IMR-90 (cell line): ENCODE results near the gene LUC7L3. TPM values are rescaled to one million over a fixed set of nuclear protein-coding genes. Genes with fewer than 3 reads are reported as not detected.

ENCODE experiments used
- ATAC-seq: fragments of 200-7000 bp; cut with Tn5 transposase; 2 replicates; pipeline ENCODE4 v1.9.1; 2020; ENCODE audit warnings: low read depth, mild to moderate bottlenecking, moderate library complexity
- BruUV-seq: library from RNA; stranded (reverse); fragments of 400-500 nt; replicated peaks from 2 replicates; lab custom pipeline; 2021; lab: Mats Ljungman, UMichigan
- CTCF ChIA-PET: fragments of 300-600 bp; formaldehyde crosslinking; extraction: SDS; loops from one replicate; lab custom pipeline; 2021; ENCODE audit warnings: antibody characterized with exemption; lab: Yijun Ruan, JAX
- POLR2A ChIA-PET: fragments of 300-600 bp; sonication (Branson Sonifier 250); formaldehyde crosslinking; loops from one replicate; lab custom pipeline; 2022; ENCODE audit warnings: antibody characterized with exemption; ENCODE audit not compliant: unreplicated experiment; lab: Charles Lee
- DNase-seq: peaks from one replicate; pipeline ENCODE4 v3.0.0; 2013
- H2AFZ ChIP-seq: replicated peaks from 2 replicates; pipeline ENCODE3; 2013; ENCODE audit warnings: low read length, mild to moderate bottlenecking; ENCODE audit not compliant: poor library complexity
- H2AK5ac ChIP-seq: 2 replicates; pipeline ENCODE4 v1.6.1; 2013; ENCODE audit warnings: low read depth, low read length, inconsistent platforms
- H2AK9ac ChIP-seq: replicated peaks from 2 replicates; pipeline ENCODE3; 2013; ENCODE audit warnings: mild to moderate bottlenecking, low read depth, low read length, moderate library complexity; ENCODE audit not compliant: poor library complexity
- H2BK120ac ChIP-seq: 2 replicates; pipeline ENCODE4 v1.6.1; 2013; ENCODE audit warnings: low read depth, low read length, inconsistent platforms
- H2BK15ac ChIP-seq: 3 replicates; pipeline ENCODE4 v1.6.1; 2013; ENCODE audit warnings: low read depth, low read length, inconsistent platforms
- H2BK20ac ChIP-seq: 2 replicates; pipeline ENCODE4 v1.6.1; 2013; ENCODE audit warnings: low read depth, mild to moderate bottlenecking, inconsistent platforms, low read length, moderate library complexity
- H2BK5ac ChIP-seq: 2 replicates; pipeline ENCODE4 v1.6.1; 2013; ENCODE audit warnings: mild to moderate bottlenecking, low read depth, low read length, inconsistent platforms; ENCODE audit not compliant: poor library complexity, severe bottlenecking
- H3K14ac ChIP-seq: replicated peaks from 2 replicates; pipeline ENCODE4 v1.6.1; 2013; ENCODE audit warnings: low read depth, low read length, inconsistent platforms
- H3K18ac ChIP-seq: 2 replicates; pipeline ENCODE4 v1.6.1; 2013; ENCODE audit warnings: low read depth, low read length, control low read depth
- H3K23ac ChIP-seq: 2 replicates; pipeline ENCODE4 v1.6.1; 2013; ENCODE audit warnings: low read depth, low read length, inconsistent platforms
- H3K27ac ChIP-seq: 2 replicates; pipeline ENCODE4 v1.5.1; 2013; ENCODE audit warnings: mild to moderate bottlenecking, control low read depth, low read length; ENCODE audit not compliant: insufficient read depth
- H3K27me3 ChIP-seq: 2 replicates; pipeline ENCODE4 v1.6.1; 2013; ENCODE audit warnings: low read length; ENCODE audit not compliant: control insufficient read depth, insufficient read depth
- H3K36me3 ChIP-seq: 2 replicates; pipeline ENCODE4 v1.6.1; 2013; ENCODE audit warnings: low read length, mixed read lengths; ENCODE audit not compliant: control insufficient read depth, insufficient read depth
- H3K4ac ChIP-seq: 2 replicates; pipeline ENCODE4 v1.6.1; 2013; ENCODE audit warnings: low read depth, low read length, inconsistent platforms
- H3K4me1 ChIP-seq: 2 replicates; pipeline ENCODE4 v1.6.1; 2013; ENCODE audit warnings: low read length, mixed read lengths; ENCODE audit not compliant: control insufficient read depth, insufficient read depth
- H3K4me2 ChIP-seq: 2 replicates; pipeline ENCODE4 v1.6.1; 2013; ENCODE audit warnings: low read depth, mild to moderate bottlenecking, control low read depth, low read length, moderate library complexity
- H3K4me3 ChIP-seq: 2 replicates; pipeline ENCODE4 v1.5.1; 2013; ENCODE audit warnings: low read depth, mild to moderate bottlenecking, control low read depth, low read length, moderate library complexity; ENCODE audit not compliant: insufficient read depth
- H3K56ac ChIP-seq: 2 replicates; pipeline ENCODE4 v1.6.1; 2013; ENCODE audit warnings: low read length, inconsistent platforms; ENCODE audit not compliant: insufficient read depth; ENCODE audit errors: extremely low read depth
- H3K79me1 ChIP-seq, 2 experiments: 2 replicates each; pipeline ENCODE4 v1.6.1; 2013; ENCODE audit warnings: low read length in 2 of 2, inconsistent platforms in 1 of 2, low read depth in 1 of 2
- H3K9ac ChIP-seq: 2 replicates; pipeline ENCODE4 v1.6.1; 2013; ENCODE audit warnings: low read depth, low read length, control low read depth
- H3K9me1 ChIP-seq: 2 replicates; pipeline ENCODE4 v1.6.1; 2013; ENCODE audit warnings: low read length, inconsistent platforms; ENCODE audit not compliant: insufficient read depth
- H3K9me3 ChIP-seq: 2 replicates; pipeline ENCODE4 v1.6.1; 2013; ENCODE audit warnings: low read length; ENCODE audit not compliant: control insufficient read depth, insufficient read depth
- H4K20me1 ChIP-seq: 2 replicates; pipeline ENCODE4 v1.6.1; 2013; ENCODE audit warnings: low read length, inconsistent platforms; ENCODE audit not compliant: insufficient read depth
- H4K5ac ChIP-seq: 2 replicates; pipeline ENCODE4 v1.6.1; 2013; ENCODE audit warnings: mild to moderate bottlenecking, low read depth, low read length, control low read depth
- H4K8ac ChIP-seq, 2 experiments: 2 replicates each; pipeline ENCODE4 v1.6.1; 2013; ENCODE audit warnings: low read depth in 2 of 2, low read length in 2 of 2, control low read depth in 1 of 2, inconsistent platforms in 1 of 2
- H4K91ac ChIP-seq: 2 replicates; pipeline ENCODE4 v1.6.1; 2013; ENCODE audit warnings: low read depth, low read length, inconsistent platforms; ENCODE audit not compliant: insufficient read depth
- BHLHE40 ChIP-seq: fragments of 150-350 bp; IDR thresholded peaks from 2 replicates; pipeline ENCODE4 v1.6.1; 2016; ENCODE audit warnings: mild to moderate bottlenecking, low read depth, low read length
- CEBPB ChIP-seq: IDR thresholded peaks from 2 replicates; pipeline ENCODE4 v1.6.1; 2012; ENCODE audit warnings: low read depth, low read length, improper control_type of control experiment
- CTCF ChIP-seq: conservative IDR thresholded peaks from 2 replicates; pipeline ENCODE4 v1.5.1; 2012; ENCODE audit warnings: mild to moderate bottlenecking, low read depth, low read length, improper control_type of control experiment
- MAFK ChIP-seq: IDR thresholded peaks from 2 replicates; pipeline ENCODE4 v1.6.1; 2012; ENCODE audit warnings: low read depth, low read length, improper control_type of control experiment
- MXI1 ChIP-seq: IDR thresholded peaks from 2 replicates; pipeline ENCODE4 v1.6.1; 2012; ENCODE audit warnings: low read depth, mild to moderate bottlenecking, low read length, moderate library complexity, borderline replicate concordance
- NFE2L2 ChIP-seq: fragments of 150-350 bp; IDR thresholded peaks from 2 replicates; pipeline ENCODE4 v1.6.1; 2016; ENCODE audit warnings: low read depth, mild to moderate bottlenecking, low read length
- RFX5 ChIP-seq: IDR thresholded peaks from 2 replicates; pipeline ENCODE4 v1.8.0; 2012; ENCODE audit warnings: low read depth, mild to moderate bottlenecking, low read length, moderate library complexity
- SMC3 ChIP-seq: fragments of 150-350 bp; IDR thresholded peaks from 2 replicates; pipeline ENCODE4 v1.6.1; 2016; ENCODE audit warnings: low read depth, mild to moderate bottlenecking, antibody characterized with exemption, low read length, moderate library complexity
- WGBS, 2 experiments: methylation state at CpG; one replicate each; pipeline versions ENCODE4 v1.1.5 to v1.1.7; 2013; ENCODE audit warnings: missing lambda C conversion rate in 2 of 2; ENCODE audit not compliant: insufficient read length in 1 of 2; ENCODE audit errors: extremely low coverage in 2 of 2; 5-methylcytosine and 5-hydroxymethylcytosine counted together
- dilution Hi-C: fragments of 300-500 bp; cut with HindIII; formaldehyde crosslinking; loops from one replicate; pipeline ENCODE4 v1.14.3; 2018; ENCODE audit warnings: low sequenced_read_pairs; ENCODE audit not compliant: unreplicated experiment
- in situ Hi-C: fragments of 300-500 bp; cut with MboI; formaldehyde crosslinking; loops from 3 replicates; pipeline ENCODE4 v1.14.3; 2019; ENCODE audit warnings: low sequenced_read_pairs, inconsistent platforms, mixed read lengths
- intact Hi-C: fragments of 100-400 bp; cut with micrococcal nuclease; formaldehyde crosslinking; loops from 2 replicates; pipeline ENCODE4 v1.10.0; 2022
- polyA plus RNA-seq, 3 experiments: library from polyadenylated mRNA; depleted of rRNA; stranded (reverse); fragments of >200 nt; gene quantifications; 2 replicates each; pipeline ENCODE4 v1.2.3, GENCODE V29; 2012; ENCODE audit warnings: low replicate concordance in 1 of 3
- total RNA-seq: library from RNA; depleted of rRNA; stranded (reverse); fragments of >200 nt; gene quantifications from 2 replicates; pipeline ENCODE4 v1.2.3, GENCODE V29; 2012
- TF ChIP-seq, protein P1 (sequence below): fragments of 150-350 bp; IDR thresholded peaks from 2 replicates; pipeline ENCODE4 v1.6.1; 2017; ENCODE audit warnings: mild to moderate bottlenecking, antibody characterized with exemption, low read length, low read depth

The LUC7L3 gene
- total and polyA plus RNA-seq, 2 of the 4 experiments (the other 2 are of a cell fraction), result 17.7 to 44.7 TPM

DNA sequence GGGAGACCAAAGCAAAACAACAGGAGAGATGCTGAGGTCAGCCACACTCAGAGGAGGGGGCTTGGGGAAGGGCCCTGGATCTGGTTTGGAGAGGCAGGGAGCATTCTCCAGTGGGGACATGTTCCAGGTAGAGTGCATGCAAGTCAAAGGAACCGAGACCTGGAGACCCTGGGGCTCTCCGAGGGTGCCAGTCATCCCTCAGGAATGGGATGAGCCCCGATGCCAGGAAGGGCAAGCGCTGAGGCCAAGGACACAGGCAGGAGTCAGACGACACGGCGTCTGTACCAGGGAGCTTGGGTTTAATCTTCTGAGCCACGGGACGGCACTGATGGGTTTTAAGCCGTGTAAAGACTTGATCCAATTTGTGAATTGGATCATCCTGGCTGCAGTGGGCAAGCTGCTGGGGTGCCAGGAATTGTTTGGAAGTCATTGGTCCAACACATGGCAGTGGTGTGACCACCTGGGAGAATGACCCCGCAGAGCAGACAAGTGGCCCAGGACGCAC, 80.8 kb downstream of the LUC7L3 start:
- no peak overlapping the region for H3K4me3 ChIP-seq
- no peak overlapping the region for H2BK5ac ChIP-seq
- POLR2A ChIA-PET, result no interaction called here
- H3K36me3 ChIP-seq, result no peaks in the 10 kb centered on the region
- intact Hi-C loops (no loop called here), dilution Hi-C loops (no loop called here), in situ Hi-C loops (no loop called here)
- no peaks in the 10 kb centered on the region for H3K79me1 ChIP-seq
- H2AK5ac ChIP-seq, result no peak overlapping the region
- H2AK9ac ChIP-seq, result no peak overlapping the region
- H3K9me1 ChIP-seq, result 0 out of 2 replicates have a peak, but pooled peaks cover 4% of the 10 kb centered on the region
- no peak overlapping the region for H3K56ac ChIP-seq
- no peak overlapping the region for H3K27ac ChIP-seq
- no peak for ATAC-seq
- no TSS peak for BruUV-seq
- H3K14ac ChIP-seq, result no peak overlapping the region
- H3K4me1 ChIP-seq, result no peaks in the 10 kb centered on the region
- no peak overlapping the region for H2BK120ac ChIP-seq
- WGBS, 2 experiments, result 83% methylated on average over 8 of the region's 12 CpGs; no CpG with 5 or more reads in 1 of the 2 experiments
- H3K18ac ChIP-seq, result no peak overlapping the region
- no peaks in the 10 kb centered on the region for H4K20me1 ChIP-seq
- TF ChIP-seq SMC3 (no peak), MAFK (no peak), NFE2L2 (no peak), CEBPB (no peak), CTCF (no peak), BHLHE40 (no peak), RFX5 (no peak), MXI1 (no peak)
- TF ChIP-seq, protein P1, sequence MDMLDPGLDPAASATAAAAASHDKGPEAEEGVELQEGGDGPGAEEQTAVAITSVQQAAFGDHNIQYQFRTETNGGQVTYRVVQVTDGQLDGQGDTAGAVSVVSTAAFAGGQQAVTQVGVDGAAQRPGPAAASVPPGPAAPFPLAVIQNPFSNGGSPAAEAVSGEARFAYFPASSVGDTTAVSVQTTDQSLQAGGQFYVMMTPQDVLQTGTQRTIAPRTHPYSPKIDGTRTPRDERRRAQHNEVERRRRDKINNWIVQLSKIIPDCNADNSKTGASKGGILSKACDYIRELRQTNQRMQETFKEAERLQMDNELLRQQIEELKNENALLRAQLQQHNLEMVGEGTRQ, result no peak
- no peak overlapping the region for H3K9ac ChIP-seq
- no peak overlapping the region for H2BK20ac ChIP-seq
- no peak overlapping the region for H3K4me2 ChIP-seq
- peaks cover 9% of the 10 kb centered on the region for H3K27me3 ChIP-seq
- H4K5ac ChIP-seq, result no peak overlapping the region
- no peak overlapping the region for H3K4ac ChIP-seq
- no peak overlapping the region for H2AFZ ChIP-seq
- H2BK15ac ChIP-seq, result no peak overlapping the region
- CTCF ChIA-PET, result no interaction called here
- H3K9me3 ChIP-seq, result no peaks in the 10 kb centered on the region
- H3K23ac ChIP-seq, result no peak overlapping the region
- DNase-seq, result no peak
- H4K91ac ChIP-seq, result no peak overlapping the region
- H4K8ac ChIP-seq, result no peak overlapping the region
